ENCODE results near the gene UTP15. TPM values are rescaled to one million over a fixed set of nuclear protein-coding genes. Genes with fewer than 3 reads are reported as not detected.
A peak's percentile ranks its signal among the peaks of the same experiment; 100 is the strongest.

Gene UTP15
- total RNA-seq, 1 donor from 2014 or later, result 19.8 TPM

DNA sequence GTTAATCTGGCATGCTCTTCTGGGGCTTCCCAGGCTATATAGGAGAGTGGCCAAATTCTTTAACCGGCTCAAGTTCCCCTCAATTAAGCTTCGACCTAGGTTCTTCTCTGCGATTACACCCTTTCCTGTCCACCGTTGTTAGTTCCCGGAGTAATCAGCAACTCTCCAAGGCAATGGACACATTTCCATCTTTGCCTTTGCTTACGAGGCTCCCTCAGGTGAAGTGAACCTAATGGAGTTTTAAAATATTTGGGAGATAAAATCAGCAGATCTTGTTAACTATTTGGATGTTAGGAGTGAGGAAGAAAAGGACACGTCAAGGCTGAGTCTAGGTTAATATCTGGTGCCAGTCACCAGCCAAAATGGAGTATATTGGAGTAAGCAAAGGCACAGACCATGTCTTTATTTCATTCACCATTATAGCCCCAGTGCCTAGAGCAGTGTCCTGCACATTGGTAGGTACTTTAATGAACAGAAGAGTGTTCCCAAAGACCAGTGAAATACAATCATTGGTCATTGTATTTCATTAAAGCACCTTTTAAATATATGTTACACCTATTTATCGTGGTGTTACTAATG, 515 bp downstream of the UTP15 start:
- no peak for DNase-seq (ENCODE audit: low read depth, low spot score)

DNA sequence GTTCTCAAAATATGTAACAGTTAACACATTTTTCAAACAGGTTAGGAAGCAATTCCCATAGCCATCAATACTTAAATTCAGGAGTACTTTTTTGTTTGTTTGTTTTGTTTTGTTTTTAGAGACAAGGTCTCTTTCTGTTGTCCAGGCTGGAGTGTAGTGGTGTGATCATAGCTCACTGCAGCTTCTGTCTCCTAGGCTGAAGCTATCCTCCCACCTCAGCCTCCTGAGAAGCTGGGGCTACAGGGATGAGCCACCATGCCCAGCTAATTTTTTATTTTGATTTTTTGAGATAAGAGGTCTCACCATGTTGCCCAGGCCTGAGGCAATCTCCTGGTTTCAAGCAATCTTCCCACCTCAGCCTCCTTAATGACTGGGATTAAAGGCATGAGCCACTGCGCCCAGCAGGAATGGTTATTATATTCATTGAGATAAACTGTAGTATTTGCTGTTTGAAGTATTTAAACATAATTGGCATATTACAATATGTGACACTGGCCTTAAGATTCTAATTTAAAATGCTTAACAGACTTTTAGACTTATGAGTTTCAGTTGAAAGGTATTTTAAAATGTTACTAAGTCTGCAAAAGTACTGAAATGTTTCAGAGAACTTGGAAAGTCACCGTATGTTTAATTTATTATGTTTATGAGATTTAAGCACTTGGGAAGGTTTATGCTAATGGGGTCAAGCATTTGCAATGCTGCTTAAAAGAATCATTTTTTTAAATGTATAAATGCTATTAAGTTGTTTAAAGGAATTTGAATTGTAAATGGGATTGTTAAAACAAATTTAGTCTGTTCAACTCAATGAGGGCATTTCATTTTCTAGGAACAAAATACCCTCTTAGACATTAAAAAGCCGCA, 17.0 kb downstream of the UTP15 start:
- no peak for DNase-seq (ENCODE audit: low read depth, low spot score)

DNA sequence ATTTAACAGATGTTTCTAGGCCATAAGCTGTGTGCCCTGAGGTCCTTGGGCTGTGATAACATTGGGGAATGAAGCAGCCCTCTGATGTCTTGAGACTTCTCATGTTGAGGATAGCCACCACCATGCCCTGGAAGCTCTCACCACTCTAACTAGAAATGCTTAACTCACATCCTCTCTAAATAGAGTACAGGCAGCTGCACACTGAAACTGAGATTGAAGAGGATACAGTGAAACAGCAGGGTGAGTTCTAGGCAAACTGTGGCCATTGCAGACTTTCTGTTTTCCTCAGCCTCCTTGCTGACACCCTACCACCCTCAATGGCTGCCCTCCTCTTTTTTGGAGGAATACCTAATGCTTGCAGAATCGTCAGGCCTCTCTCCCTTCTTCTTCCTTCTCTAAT, 22.4 kb downstream of the UTP15 start:
- DNase-seq (ENCODE audit: low read depth, low spot score), result no peak

DNA sequence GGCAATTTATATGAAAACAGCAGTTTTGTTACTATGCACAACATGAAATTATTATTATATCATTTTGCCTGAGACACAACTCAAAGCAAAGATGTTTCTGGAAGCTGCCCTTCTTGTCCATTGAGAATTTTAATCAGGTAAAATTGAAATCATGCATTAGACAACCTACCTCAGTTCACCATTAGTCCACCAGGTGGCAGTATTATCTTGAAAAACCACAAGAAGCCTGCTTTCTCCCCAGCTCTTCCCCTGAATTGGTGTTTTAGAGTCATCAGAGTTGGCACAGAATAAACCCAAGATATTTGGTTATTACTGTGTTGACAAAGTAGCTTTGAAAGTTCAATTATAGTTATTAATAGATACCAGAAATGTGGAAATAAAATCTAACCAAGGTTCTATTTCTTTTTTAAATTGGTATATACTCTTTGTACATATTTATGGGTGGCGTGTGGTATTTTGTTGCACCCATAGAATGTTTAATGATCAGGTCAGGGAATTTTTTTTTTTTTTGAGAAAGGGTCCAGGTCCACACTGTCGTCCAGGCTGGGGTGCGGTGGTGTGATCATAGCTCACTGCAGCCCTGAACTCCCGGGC, 25.7 kb downstream of the UTP15 start:
- DNase-seq (ENCODE audit: low read depth, low spot score), result peak; percentile 65

DNA sequence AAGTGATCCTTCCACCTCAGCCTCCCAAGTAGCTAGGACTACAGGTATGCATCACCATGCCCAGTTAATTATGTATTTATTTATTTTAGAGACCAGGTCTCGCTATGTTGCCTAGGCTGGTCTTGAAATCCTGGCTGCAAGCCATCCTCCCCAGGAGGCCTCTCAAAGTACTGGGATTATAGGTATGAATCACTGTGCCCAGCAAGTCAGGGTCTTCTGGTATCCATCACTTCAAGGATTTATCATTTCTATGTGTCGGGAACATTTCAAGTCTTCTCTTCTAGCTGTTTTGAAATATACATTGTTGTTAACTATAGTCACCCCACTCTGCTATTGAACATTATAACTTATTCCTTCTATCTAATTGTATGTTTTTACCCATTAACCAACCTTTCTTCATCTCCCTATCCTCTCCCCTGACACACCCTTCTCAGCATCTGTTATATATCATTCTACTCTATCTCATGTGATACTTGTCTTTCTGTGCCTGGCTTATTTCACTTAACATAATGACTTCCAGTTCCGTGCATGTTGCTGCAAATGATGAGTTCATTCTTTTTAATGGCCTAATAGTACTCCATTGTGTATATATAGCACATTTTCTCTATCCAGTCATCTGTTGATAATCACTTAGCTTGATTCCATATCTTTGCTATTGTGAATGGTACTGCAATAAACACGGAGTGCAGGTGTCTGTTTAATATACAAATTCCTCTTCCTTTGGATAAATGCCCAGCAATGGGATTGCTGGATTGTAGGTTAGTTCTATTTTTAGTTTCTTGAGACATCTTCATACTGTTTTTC, 26.4 kb downstream of the UTP15 start:
- no peak for DNase-seq (ENCODE audit: low read depth, low spot score)

DNA sequence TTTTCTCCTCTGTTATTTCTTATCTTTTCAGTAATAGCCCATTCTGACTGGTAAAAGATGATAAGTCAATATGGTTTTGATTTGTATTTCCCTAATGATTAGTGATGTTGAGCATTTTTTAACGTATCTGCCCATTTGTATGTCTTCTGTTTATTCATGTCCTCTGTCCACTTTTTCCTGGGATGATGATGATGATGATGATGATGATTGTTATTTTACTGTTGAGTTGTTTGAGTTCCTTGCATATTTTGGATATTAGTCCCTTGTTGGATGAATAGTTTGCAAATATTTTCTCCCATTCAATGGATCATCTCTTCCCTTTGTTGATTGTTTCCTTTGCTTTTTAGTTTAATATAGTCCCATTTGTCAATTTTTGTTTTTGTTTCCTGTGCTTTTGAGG, 27.0 kb downstream of the UTP15 start:
- DNase-seq (ENCODE audit: low read depth, low spot score), result no peak

DNA sequence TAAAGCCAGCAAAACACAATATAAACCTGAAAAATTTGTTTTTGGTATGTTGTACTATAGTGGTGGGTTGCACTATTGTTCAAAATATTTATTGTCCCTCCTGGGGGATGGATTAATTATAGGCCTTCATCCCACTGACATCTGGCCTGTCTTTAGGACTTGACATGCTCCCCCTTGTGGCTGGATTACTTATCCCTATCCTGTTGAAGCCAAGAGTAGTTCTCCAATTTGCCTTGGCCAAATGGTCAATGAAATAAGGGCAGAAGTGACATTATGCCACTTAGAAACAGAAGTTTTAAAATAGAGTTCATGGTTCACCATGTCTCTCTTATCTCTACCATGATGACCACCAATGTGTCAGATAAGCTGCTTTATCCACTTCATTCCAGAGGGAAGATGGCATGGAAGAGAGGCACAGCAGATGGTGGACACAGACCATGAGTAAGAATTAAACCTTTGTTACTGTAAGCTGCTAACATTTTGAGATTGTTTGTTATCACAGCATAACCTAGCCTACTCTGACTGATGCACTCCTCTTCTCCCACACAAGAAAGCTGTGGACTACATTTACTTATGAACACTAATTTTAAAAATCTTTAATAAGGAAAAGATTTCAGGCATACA, 31.3 kb downstream of the UTP15 start:
- peak; percentile 15 for DNase-seq (ENCODE audit: low read depth, low spot score)

DNA sequence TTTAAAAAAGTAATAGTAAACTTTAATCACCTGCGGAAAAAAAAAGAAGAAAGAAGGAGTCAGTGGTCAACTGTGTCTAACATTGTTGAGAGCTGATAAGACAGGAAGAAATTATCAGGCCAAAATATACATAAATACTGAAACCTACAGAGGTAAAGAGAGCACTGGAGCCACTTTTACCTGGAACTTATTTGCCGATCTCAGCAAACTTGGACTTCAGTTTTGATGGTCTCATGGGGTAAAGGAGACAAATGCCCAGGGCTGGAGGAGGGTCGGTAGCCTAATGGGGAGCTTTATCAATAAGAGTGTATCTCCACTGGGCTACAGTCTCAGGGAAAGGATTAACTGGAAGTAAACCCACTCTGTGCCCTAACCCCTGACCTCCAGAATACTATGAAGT, 33.8 kb downstream of the UTP15 start:
- DNase-seq (ENCODE audit: low read depth, low spot score), result no peak

DNA sequence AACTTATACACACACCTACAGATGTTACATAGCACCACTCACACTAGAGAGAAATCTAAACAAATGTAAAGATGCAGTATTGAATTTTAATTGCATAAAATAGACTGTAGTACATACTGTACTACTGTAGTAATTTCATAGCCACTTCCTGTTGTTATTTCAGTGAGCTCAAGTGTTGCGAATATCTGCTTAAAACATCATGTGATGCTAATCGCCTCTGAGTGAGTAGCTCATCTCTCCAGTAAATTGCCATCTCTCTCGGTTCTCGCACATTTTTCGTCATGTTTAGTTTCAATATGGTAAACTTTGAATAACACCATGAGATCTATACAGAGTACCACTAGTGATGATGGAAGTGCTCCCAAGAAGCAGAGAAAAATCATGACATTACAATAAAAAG, 38.5 kb downstream of the UTP15 start:
- DNase-seq (ENCODE audit: low read depth, low spot score), result no peak

DNA sequence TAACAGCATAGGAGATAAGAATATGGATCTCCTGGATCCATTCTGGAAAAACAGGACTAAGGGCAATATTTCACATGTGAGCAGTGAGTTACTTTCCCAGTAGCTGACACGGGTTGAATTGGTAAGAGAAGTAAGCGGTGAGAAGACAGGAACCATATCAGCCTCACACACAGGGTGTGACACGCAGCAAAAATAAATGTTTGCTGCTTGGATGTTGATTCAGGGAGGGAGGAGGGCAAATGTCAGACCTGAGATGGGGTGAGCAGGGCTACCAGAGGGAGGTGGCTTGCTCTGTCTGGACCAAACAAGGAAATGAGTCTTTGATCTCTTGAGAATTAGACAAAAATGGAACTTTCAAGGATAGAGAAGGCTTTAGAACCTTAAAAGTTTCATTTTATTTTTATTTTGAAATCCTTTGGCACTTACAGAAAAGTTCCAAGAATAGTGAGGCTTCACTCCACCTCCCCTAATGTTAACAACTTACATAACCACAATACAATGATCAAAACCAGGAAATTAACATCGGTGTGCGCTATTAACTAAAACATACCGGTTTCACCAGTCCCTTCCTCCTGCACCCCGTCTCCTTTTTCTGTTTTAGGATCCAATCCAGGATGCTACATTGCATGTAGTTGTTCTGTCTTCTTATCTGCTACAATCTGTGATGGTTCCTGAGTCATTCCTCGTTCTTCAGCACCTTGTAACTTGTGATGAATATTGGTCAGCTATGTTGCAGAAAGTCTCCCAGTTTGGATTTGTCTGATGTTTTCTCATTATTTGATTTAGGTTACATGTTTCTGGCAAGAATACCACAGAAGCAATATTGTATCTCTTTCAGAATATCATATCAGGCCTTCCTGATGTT, 39.9 kb downstream of the UTP15 start:
- DNase-seq (ENCODE audit: low read depth, low spot score), result peak; percentile 26

DNA sequence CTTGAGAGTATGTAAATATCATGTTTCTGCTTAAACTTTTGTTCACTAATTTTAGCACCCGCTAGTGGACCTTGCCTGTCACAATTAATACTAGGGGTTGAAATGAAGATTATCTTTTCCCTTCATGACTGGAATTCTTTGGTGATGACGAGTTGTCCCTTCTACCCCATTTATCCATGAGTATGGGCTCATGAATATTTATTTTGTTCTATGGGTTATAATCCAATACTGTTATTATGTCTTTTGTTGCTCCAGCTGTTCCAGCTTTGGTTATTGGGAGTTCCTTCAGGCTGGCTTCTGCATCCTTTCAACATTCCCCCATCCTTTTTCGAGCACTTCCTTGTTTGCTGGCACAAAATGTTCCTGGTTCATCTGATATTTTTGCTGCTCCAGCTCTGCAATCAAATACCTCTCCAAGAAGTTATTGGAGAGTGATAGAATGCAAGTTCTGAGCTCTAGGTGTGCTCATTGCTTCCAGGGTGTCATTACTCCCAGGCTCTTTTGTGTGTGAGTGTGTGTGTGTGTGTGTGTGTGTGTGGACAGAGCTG, 40.7 kb downstream of the UTP15 start:
- DNase-seq (ENCODE audit: low read depth, low spot score), result no peak

DNA sequence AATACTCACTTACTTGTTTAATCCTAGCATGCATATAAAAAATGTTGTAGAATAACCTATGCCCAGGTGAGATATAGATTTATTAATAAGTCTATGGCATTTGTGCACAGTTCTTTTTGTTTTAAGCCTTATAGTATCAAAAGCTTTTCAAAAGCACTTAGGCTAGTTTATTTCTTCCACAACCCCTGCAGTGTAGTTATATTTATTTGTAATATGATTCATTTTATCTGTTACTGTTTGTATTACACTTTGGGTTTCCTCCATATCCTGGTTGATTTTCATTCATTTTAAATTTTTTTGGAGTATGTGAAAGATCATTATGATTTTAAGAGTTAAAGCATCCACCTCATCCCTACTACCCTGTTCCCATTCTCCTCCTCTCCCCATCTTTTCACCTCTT, 41.7 kb downstream of the UTP15 start:
- DNase-seq (ENCODE audit: low read depth, low spot score), result no peak

DNA sequence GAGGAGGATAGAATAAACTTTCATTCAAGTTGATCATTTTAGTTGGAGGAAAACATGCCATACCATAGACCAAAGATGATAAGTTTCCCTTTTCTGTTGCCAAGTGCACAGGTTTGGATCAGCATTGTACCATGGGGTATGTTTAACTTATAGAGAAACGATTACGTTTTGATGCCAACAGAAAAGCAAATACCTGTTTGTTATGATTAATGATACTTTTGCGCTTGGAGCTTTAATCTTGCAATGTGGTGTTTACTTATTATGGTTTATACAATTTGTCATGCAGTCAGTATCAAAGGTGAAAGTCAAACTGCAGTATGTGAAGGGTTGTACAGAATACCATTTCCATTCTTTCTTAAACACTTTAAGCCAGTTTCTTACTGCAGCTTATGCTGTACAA, 47.3 kb downstream of the UTP15 start:
- DNase-seq (ENCODE audit: low read depth, low spot score), result no peak

DNA sequence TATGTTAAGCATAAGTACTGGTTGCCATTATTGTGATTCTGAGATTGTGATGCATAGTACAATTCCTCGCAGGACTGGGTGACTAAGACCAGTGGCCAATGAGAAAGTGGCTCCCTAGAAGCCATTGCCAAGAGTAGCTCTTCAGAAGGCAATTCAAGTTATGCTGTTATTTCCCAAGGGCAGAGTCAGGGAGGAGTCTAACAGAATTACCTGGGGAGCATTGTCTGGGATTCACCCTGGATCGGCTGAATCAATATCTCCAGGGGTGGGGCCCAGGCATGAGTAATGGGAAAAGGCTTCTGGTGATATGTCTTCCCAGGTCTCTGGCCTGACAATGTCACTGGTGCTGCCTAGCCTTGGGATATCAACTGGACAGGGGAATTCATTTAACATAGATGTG, 49.5 kb downstream of the UTP15 start:
- no peak for DNase-seq (ENCODE audit: low read depth, low spot score)

DNA sequence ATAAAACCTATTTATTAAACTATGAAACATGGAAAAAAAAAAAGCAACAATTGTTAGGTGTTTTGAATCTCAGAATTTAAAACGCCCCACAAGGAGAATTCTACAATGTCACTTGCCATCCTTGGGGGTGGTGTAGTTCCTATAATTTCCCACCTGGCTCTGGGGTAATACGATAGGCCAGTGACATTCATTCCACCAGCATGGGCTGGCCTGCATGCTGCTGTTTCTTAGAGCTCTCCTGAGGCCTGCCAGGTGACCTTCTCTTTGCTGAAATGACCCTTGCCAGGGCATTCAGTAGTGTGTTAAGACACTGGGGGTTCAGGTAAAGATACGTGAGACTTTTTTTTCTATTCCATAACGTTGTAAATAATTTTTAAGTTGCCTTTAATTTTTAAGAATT, 50.4 kb downstream of the UTP15 start:
- DNase-seq (ENCODE audit: low read depth, low spot score), result no peak

DNA sequence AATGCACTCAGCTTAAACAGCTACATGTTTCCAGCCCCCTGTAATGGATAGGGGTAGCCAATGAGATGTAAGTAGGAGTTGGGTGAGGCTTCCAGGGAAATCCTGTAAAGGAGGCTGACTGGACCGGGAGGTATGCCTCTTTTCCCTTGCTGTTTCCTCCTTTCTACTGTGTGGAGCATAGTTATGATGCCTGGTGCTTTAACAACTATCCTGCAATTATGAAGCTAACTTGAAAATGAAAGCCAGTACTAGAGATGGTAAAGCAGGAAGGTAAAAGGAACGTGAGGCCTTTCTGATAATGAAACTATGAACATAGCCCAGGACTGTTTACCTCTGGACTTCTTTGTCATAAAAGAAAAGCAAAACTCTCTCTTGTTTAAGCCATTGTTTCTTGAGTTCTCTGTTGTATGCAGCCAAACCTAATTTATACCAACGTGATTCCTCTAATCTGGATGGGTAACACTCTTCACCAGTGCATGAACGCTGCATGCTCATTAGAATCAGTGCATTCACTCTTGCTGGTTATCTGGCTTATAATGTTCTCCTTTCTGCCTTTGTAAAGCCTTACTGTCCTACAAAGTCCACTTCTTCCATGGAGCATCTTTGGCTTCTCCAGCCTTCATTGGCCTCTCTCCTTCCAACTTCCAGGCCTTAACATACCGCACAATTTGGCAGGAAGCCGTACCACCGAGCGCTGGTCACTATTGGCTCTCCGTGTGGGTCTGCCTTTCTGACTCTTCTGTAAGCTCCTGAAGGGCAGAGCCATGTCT, 52.2 kb downstream of the UTP15 start:
- no peak for DNase-seq (ENCODE audit: low read depth, low spot score)

DNA sequence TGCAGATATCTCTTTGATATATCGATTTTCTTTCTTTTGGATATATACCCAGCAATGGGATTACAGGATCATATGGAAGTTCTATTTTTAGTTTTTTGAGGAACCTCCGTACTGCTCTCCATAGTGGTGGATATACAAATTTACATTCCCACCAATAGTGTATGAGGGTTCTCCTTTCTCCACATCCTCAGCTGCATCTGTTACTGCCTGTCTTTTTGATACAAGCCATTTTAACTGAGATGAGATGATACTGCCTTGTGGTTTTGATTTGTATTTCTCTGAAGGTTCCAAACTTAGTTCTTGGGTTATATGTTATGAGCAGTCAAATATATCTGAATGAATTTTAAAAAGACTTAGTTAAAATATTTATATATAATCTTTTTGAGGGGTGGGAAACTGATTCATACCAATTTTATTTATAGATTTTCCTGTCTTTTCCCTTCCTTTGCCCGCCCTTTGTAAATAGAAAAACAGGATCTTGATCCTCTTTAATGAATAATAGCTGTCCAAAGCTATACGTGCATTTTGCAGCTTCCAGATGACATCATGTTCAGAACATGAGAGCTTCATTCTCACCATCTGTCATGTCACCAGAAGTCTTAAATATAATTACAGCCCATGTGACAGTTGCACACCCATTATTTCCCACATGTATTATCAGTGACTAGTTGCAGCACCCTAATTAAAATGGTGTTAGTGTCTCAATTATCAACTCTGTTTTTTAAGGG, 54.2 kb downstream of the UTP15 start:
- DNase-seq (ENCODE audit: low read depth, low spot score), result no peak

DNA sequence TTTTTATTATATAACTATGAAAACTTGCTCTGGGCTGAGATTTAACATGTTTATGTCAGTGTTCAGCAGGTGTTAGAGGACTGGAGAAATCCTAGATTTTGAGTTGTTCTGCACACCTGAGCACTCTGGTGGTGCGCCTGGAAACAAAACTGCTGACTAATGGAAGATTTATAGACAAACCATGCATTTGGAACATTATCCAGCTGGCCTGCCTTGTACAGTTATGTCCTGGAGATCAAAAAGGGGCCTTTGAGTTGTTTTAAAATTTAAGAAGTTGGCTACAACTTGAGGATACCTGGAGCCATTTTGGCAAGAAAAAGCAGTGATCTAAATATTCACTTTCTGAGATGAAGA, 54.8 kb downstream of the UTP15 start:
- DNase-seq (ENCODE audit: low read depth, low spot score), result no peak

DNA sequence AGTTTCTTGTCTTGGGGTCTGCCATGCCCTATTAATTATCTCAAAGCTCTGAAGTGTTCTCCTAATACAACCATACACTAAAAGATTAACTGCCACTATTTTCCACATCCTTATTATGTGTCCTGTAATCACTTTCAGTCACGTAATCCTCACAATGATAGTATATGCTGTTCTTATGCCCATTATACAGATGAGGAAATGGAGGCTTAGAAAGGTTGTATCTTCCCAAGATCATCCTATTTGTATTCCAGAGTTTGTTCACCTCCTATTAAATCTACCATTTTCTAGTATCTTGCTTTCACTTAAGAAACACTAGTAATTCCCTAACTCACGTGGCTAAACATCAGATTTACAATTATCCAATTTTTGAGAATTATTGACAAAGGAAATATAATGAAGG, 57.5 kb downstream of the UTP15 start:
- no peak for DNase-seq (ENCODE audit: low read depth, low spot score)
